ELR (cell line): ENCODE data around the gene INCA1.

Source experiments
- DNase-seq: peaks from one replicate; pipeline ENCODE4 v3.0.0-alpha.2; 2015; ENCODE audit warnings: low read depth

Gene INCA1

DNA sequence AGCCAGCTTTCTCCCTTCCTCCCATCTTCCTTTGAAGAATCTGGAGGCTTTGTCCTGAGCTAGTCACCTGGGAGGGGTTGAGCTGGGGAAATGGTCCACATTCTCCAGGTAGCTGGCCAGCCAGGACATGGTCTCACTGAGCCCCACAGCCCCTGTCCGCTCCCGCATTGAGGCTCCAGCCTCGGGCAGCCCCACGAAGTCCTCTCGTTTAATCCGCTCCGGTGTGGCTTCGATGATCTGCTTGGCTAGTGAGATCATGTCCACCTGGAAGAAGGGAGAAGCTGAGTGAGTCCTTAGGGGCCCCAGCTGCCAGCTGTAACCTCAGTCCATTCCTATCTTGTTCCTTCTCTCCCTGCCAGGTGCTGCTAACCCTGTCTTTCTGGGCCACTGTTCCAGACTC is 27.0 kb downstream of the INCA1 start:
- no peak for DNase-seq

GRCh38 chr17:4969551-4970173 is 27.7 kb downstream of the INCA1 start:
- peak; percentile 47 for DNase-seq

DNA sequence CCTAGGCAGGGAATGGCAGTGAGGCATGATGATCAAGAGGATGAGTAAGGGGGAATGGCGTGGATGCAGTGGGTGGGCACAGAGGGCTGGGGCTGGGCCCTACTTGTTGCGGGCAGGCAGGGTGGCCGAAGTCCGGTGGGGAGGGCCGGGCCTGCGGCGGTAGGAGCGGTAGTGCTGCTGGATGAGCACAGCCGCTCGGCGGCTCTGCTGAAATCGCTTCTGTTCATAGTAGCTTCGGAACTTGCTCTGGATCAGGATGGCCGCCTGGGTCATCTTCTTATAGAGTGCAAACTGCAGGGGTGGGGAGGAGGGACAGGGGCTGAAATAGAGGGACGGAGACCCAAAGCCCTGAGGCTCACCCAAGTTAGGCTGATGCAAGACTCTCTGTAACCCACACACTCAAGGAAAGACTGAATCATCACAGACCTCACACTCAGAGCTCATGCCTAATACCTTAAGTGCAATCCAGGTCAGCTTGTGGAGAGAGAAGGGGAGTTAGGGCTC is 28.2 kb downstream of the INCA1 start:
- DNase-seq, result peak; percentile 95

- no peak for DNase-seq
Measured at GRCh38 chr17:4968486-4969046, 28.8 kb downstream of the INCA1 start.

GRCh38 chr17:4967539-4968485 is 29.5 kb downstream of the INCA1 start, which contains the start of gene SPAG7:
Gene SPAG7, minus strand, starts transcription at chr17:4967817. Its CDS starts 13 bp downstream, at chr17:4967804.
- peak; percentile 97 for DNase-seq

- peak; percentile 99 for DNase-seq
Measured at GRCh38 chr17:4966844-4967538, 30.3 kb downstream of the INCA1 start.

DNA sequence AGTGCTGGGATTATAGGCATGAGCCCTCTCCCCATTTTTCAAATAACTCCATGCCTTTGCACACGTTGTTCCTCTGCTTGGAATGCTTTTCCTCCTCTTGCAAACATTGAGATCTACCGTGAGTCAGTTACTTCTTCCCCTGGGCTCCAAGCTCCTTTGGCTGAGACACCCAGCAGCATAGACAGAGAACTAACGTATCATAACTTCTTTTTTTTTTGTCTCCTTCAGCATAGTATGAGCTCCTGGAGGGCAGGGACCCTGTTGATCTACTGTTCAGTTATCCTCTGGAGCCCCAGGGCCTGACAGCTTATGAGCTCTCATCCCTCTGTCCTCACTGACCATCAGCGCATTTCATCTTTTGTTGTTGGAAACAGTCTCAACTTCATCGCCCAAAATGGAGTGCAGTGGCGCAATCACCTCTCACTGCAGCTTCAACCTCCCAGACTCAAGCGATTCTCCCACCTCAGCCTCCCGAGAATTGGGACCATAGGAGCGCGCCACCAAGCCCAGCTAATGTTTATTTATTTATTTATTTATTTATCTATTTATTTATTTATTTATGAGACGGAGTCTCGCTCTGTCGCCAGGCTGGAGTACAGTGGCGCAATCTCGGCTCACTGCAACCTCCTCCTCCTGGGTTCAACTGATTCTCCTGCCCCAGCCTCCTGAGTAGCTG is 31.9 kb downstream of the INCA1 start:
- no peak for DNase-seq

DNA sequence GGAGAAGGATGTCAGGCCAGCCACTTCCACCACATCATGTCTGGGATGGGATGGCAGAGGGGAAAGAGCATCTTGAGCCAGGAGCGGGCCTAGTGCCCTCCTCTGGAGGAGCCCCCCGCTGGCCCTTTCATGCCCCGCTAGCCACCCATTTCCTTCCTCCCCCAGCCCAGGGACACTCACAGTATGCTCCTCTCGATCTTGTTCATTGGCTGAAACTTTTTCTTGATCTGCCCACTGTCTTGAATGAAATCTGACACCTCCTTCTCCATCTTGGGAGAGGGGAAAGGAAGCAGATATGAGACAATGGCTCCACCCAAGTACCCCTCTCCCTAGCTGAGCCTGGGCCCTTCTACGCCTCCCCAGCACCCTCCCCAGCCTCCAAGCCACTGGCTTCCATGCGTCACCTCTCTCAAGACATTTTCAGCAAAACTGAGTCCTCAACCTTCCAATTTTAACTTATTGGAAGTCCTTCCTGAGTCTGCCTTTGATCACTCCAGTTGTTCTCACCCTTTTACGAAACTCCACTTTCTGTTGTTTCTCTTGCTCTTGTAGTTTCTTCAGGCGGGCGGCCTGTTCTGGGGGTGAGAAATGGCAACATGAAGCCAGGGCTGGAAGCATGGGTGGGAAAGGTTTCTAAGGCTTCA is 36.9 kb downstream of the INCA1 start:
- DNase-seq, result no peak

DNA sequence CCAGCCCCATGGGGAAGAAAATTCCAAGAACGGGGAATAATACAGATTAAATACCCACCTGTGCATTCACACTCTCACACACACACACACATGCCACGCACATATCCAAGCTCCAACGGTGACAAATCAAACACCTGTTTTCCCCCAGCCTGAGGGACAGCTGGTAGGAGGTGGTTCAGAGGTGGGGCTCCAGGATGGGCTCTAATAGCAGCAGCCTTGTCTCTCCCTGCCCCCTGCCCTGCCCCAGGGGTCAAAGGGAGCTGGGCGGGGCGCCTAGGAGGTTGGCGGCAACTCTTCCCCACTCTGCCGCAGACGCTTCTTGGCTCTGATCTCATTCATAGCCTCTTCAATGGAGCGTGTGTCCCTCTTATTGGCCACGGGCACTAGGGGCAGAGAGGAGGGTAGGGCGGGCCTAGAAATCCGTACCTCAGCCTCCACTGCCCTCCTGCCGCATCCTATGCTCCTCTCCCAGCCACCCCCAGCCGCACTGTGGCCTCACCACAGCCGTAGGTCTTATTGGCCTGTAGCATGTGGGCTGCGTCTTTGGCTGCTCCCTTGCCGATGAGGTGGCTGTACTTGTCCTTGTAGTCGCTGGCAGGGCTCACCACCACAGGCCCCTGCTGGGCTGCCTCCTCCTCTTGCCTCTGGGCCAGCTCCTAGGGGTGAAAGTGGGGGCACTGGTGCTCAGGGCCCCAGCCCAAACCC is 37.9 kb downstream of the INCA1 start:
- no peak for DNase-seq

GRCh38 chr17:4958102-4958501 is 39.2 kb downstream of the INCA1 start:
- DNase-seq, result no peak

DNA sequence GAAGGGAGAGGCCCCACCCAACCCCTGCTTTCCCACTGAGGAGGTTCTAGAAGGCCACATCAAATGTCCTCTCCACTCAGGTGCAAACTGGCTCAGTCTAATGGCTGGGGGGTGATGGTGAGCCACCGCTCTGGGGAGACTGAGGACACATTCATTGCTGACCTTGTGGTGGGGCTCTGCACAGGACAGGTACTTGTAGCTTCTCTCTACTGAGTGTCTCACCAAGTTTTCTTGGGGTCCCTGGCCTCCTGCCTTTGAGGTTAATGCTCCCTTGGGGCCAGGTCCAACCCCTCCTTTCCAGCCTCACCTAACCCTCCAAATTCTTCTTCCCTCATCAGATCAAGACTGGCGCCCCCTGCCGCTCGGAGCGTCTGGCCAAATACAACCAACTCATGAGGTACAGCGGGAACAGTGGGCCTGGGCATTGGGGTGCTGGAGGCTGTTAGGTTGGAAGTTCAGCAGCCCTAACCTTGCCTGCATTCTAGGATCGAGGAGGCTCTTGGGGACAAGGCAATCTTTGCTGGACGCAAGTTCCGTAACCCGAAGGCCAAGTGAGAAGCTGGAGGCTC is 40.7 kb downstream of the INCA1 start:
- DNase-seq, result no peak

DNA sequence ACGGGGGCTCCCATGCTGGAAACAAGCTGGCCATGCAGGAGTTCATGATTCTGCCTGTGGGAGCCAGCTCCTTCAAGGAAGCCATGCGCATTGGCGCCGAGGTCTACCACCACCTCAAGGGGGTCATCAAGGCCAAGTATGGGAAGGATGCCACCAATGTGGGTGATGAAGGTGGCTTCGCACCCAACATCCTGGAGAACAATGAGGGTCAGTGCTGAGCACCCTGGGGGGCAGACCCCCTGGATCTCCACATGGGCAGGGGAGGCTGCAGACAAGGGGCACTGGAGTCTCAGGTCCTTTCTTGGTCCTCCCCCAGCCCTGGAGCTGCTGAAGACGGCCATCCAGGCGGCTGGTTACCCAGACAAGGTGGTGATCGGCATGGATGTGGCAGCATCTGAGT is 42.2 kb downstream of the INCA1 start:
- no peak for DNase-seq

GRCh38 chr17:4953451-4953961 is 43.8 kb downstream of the INCA1 start:
- DNase-seq, result peak; percentile 75

DNA sequence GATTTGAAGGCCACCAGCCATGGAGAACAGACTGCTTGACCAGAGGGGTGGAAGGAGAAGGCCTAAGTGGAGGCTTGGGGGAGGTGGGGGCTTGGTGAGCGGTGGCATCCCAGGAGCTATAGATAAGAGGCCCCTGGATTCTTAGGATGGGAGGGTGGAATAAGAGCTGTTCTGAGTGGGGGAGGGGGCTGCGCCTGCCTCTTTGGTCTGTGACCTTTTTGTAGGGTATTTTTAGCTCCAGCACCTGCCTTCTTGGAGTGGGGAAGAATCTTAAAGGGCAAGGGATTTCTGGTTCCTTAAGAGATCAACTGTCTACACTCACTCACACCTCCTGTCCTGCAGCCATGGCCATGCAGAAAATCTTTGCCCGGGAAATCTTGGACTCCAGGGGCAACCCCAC is 45.8 kb downstream of the INCA1 start:
- no peak for DNase-seq

GRCh38 chr17:4950746-4951204 is 46.5 kb downstream of the INCA1 start, which contains the start of gene ENO3:
Gene ENO3, plus strand, starts transcription at chr17:4951119. Its CDS starts 711 bp downstream, at chr17:4951830.
- DNase-seq, result no peak

DNA sequence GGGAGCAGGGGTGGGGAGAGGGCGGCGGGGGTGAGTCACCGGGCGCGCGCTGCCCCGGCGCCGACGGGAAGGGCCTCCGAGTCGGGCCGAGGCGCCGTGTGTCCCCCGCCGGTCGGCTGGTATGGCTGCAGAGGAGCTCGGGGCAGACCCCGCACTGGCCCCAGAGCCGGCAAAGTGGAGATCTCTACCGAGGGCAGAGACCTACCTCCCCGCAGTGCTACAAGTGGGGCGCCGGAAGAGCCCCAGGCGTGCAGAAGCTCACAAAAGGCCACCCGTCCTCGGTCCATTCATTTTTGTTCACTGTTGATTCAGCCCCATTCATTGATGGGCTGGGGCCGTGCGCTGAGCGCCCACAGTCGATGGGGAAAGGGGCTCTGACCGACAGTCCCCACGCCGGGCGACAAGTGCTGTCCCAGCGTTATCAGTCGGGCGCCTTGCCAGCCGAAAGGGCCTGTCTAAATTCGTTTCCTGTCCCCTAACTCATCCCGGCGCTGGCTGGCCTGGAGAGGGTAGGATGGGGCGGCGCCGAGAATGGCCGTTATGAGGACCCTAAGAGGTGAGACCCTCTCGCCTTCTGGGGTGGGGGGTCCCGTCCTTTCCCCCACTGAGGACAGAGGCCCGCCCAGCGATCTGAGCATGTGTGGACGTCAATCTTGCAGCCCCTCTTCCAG is 47.1 kb downstream of the INCA1 start:
- no peak for DNase-seq

DNA sequence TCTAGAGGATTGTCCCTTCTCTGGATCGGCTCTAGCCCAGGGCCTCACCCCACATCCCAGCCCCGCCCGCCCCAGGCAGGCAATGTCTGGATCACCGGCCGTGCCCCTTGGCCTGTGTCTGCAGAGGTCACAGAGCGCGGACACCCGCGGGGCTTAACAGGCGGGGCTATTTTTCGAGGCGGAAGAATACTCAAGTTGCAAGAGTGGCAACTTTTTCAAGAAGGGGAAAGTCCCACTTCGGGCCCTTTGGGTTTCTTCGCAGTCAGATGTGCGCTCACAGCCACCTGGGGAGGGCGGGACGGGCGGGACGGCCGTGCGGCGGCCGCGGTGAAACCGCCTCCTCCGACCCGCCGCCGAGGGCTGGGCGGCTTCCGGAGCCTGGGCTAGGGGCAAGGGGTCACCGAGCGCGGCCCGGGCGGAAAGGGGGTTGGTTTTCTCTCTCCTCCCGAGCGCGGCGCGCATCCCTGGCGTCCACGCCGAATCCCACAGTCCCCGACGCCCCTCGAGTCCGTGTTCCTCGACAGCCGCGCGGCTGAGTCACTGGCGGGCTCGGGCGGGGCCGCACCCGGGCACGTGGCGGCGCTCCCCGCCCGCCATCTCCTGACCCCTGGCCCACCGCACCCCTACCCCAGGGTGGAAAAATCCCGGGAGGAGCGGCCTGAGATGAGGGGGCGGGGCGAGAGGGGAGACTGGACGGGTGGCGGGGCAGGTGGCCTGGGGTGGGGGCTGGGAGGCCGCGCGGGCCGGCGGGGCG is 47.8 kb downstream of the INCA1 start:
- peak; percentile 79 for DNase-seq

DNA sequence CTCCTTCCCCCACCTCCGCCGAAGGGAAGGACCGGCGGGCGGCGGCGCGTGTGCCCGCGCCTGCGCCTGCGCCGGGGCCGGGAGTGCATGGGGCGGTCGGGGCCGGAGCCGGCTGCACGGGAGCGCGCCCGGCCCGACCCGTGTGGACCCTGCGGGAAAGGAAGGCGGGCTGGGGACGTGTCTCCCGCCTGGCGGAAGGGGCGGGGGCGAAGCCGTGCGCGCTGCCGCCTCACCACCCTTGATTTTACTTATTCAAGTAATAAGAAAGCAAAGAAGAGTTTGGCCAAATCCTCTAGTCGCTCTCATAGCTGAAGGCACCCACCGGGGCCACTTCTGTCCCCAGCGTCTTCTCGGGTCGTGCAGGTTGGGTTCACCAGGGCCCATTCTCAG is 48.4 kb downstream of the INCA1 start:
- peak; percentile 91 for DNase-seq
